HCT116 (cell line): ENCODE data around the gene SGIP1. TPM values are rescaled to one million over a fixed set of nuclear protein-coding genes. Genes with fewer than 3 reads are reported as not detected.

ENCODE experiments used
- ATAC-seq: fragments of 200-7000 bp; cut with Tn5 transposase; 2 replicates; pipeline ENCODE4 v1.9.1; 2020; ENCODE audit warnings: mild to moderate bottlenecking, moderate library complexity
- BruUV-seq: library from RNA; stranded (reverse); fragments of 400-500 nt; replicated peaks from 2 replicates; lab custom pipeline; 2021; lab: Mats Ljungman, UMichigan
- CTCF ChIA-PET: fragments of 300-600 bp; sonication (Branson Sonifier 250); formaldehyde crosslinking; loops from one replicate; lab custom pipeline; 2021; ENCODE audit warnings: antibody characterized with exemption; lab: Charles Lee
- POLR2A ChIA-PET: fragments of 300-600, 350-600 bp; sonication (Branson Sonifier 250); formaldehyde crosslinking; loops from one replicate; lab custom pipeline; 2021; ENCODE audit warnings: antibody characterized with exemption; lab: Charles Lee
- RAD21 ChIA-PET, 2 experiments: fragments of 300-600 bp; sonication (Branson Sonifier 250); formaldehyde crosslinking; loops; one replicate each; lab custom pipeline; 2023; ENCODE audit warnings: low total read pairs in 2 of 2; ENCODE audit not compliant: uncharacterized antibody in 2 of 2, unreplicated experiment in 2 of 2, low non-redundant PET in 1 of 2; lab: Charles Lee
- DNase-seq: peaks from one replicate; pipeline ENCODE4 v3.0.0-alpha.2; 2010; ENCODE audit warnings: low read depth, low spot score
- H2AFZ ChIP-seq: fragments of 200-600 bp; shearing (Covaris generic), sonication (generic); 2 replicates; pipeline ENCODE4 v1.6.1; 2017; ENCODE audit warnings: low read depth, mixed run types, mixed read lengths, antibody characterized with exemption, low read length; ENCODE audit not compliant: poor library complexity, severe bottlenecking
- H3K27ac ChIP-seq: 2 replicates; pipeline ENCODE4 v1.5.1; 2012; ENCODE audit warnings: low read depth, low read length
- H3K27me3 ChIP-seq: fragments of 200-600 bp; sonication (generic); 2 replicates; pipeline ENCODE4 v1.6.1; 2016; ENCODE audit warnings: mixed run types, low read length, mixed read lengths; ENCODE audit not compliant: insufficient read depth
- H3K36me3 ChIP-seq, 2 experiments: fragments of 200-500 bp in 1 of 2; fragments of 200-600 bp in 1 of 2; sonication (Bioruptor generic) in 1 of 2; sonication (generic) in 1 of 2; 2 replicates each; pipeline versions ENCODE4 v1.5.1 to v1.6.1; 2014 to 2016; ENCODE audit warnings: low read length in 2 of 2, inconsistent platforms in 1 of 2, mixed read lengths in 1 of 2, mixed run types in 1 of 2; ENCODE audit not compliant: insufficient read depth in 2 of 2, control insufficient read depth in 1 of 2
- H3K4me1 ChIP-seq, 2 experiments: fragments of 200-600 bp in 1 of 2; sonication (generic) in 1 of 2; 2 replicates each; pipeline versions ENCODE4 v1.5.1 to v1.6.1; 2012 to 2017; ENCODE audit warnings: low read length in 2 of 2, inconsistent platforms in 1 of 2, mild to moderate bottlenecking in 1 of 2, mixed read lengths in 1 of 2, mixed run types in 1 of 2, moderate library complexity in 1 of 2; ENCODE audit not compliant: insufficient read depth in 2 of 2, control insufficient read depth in 1 of 2
- H3K4me2 ChIP-seq: fragments of 200-600 bp; sonication (generic); 2 replicates; pipeline ENCODE4 v1.6.1; 2017; ENCODE audit warnings: mixed run types, low read length, mixed read lengths
- H3K4me3 ChIP-seq, 2 experiments: fragments of 200-600 bp in 1 of 2; sonication (generic) in 1 of 2; replicated peaks in 1 of 2; 2 replicates each; pipeline ENCODE4 v1.5.1; 2011 to 2016; ENCODE audit warnings: low read length in 2 of 2, control low read depth in 1 of 2, low read depth in 1 of 2, mild to moderate bottlenecking in 1 of 2, mixed read lengths in 1 of 2, mixed run types in 1 of 2
- H3K79me2 ChIP-seq: fragments of 200-600 bp; sonication (generic); 2 replicates; pipeline ENCODE4 v1.6.1; 2017; ENCODE audit warnings: mild to moderate bottlenecking, mixed run types, low read length, moderate library complexity, mixed read lengths; ENCODE audit not compliant: insufficient read depth
- H3K9ac ChIP-seq: fragments of 200-600 bp; sonication (generic); 2 replicates; pipeline ENCODE4 v1.6.1; 2016; ENCODE audit warnings: low read length, mixed read lengths
- H3K9me2 ChIP-seq: fragments of 200-600 bp; sonication (generic), shearing (Covaris generic); 2 replicates; pipeline ENCODE4 v1.6.1; 2017; ENCODE audit warnings: mixed run types, mild to moderate bottlenecking, moderate library complexity; ENCODE audit not compliant: insufficient read depth
- H3K9me3 ChIP-seq, 2 experiments: fragments of 200-500 bp in 1 of 2; fragments of 200-600 bp in 1 of 2; sonication (Bioruptor generic) in 1 of 2; sonication (generic) in 1 of 2; 2 replicates each; pipeline ENCODE4 v1.6.1; 2014 to 2017; ENCODE audit warnings: low read length in 2 of 2, mixed read lengths in 2 of 2, inconsistent platforms in 1 of 2, low read depth in 1 of 2, mild to moderate bottlenecking in 1 of 2, mixed run types in 1 of 2, moderate library complexity in 1 of 2; ENCODE audit not compliant: control insufficient read depth in 1 of 2, insufficient read depth in 1 of 2
- H4K20me1 ChIP-seq: fragments of 200-600 bp; sonication (generic), shearing (Covaris generic); 2 replicates; pipeline ENCODE4 v1.6.1; 2017; ENCODE audit warnings: mixed run types, mild to moderate bottlenecking, moderate library complexity; ENCODE audit not compliant: insufficient read depth
- CBX3 ChIP-seq: IDR thresholded peaks from 2 replicates; pipeline ENCODE4 v1.6.1; 2012; ENCODE audit warnings: low read depth
- CEBPB ChIP-seq: IDR thresholded peaks from 2 replicates; pipeline ENCODE4 v1.6.1; 2012; ENCODE audit warnings: low read depth
- EGR1 ChIP-seq: IDR thresholded peaks from 2 replicates; pipeline ENCODE4 v1.6.1; 2012; ENCODE audit warnings: low read depth
- EZH2 ChIP-seq: fragments of 200-600 bp; sonication (generic); IDR thresholded peaks from 2 replicates; pipeline ENCODE4 v1.6.1; 2017; ENCODE audit warnings: antibody characterized with exemption, mixed run types
- EZH2phosphoT487 ChIP-seq: fragments of 200-600 bp; IDR thresholded peaks from 2 replicates; pipeline ENCODE4 v1.6.1; 2018; ENCODE audit warnings: antibody characterized with exemption, borderline replicate concordance
- FOSL1 ChIP-seq: IDR thresholded peaks from 2 replicates; pipeline ENCODE4 v1.6.1; 2012; ENCODE audit warnings: low read depth
- POLR2A ChIP-seq: IDR thresholded peaks from 2 replicates; pipeline ENCODE4 v1.7.0; 2011; ENCODE audit warnings: borderline replicate concordance; ENCODE audit not compliant: insufficient read depth, insufficient read length; ENCODE audit errors: extremely low read depth
- RAD21 ChIP-seq: IDR thresholded peaks from 2 replicates; pipeline ENCODE4 v1.6.1; 2012; ENCODE audit warnings: low read depth, mild to moderate bottlenecking
- SRF ChIP-seq: IDR thresholded peaks from 2 replicates; pipeline ENCODE4 v1.6.1; 2012; ENCODE audit warnings: low read depth
- YY1 ChIP-seq: IDR thresholded peaks from 2 replicates; pipeline ENCODE4 v1.6.1; 2011; ENCODE audit warnings: low read length, low read depth, moderate library complexity, mild to moderate bottlenecking; ENCODE audit not compliant: insufficient replicate concordance; ENCODE audit errors: extremely low read depth
- intact Hi-C: fragments of 100-400 bp; cut with micrococcal nuclease; formaldehyde crosslinking; loops from 2 replicates; pipeline ENCODE4 v1.10.0; 2022
- total RNA-seq: library from RNA; stranded (reverse); gene quantifications from one replicate; pipeline ENCODE4 v1.2.1, GENCODE V29; 2021; ENCODE audit not compliant: unreplicated experiment
- TF ChIP-seq, protein P1 (sequence below): IDR thresholded peaks from 2 replicates; pipeline ENCODE4 v1.6.1; 2012; ENCODE audit warnings: low read depth
- TF ChIP-seq, protein P2 (sequence below): IDR thresholded peaks from 2 replicates; pipeline ENCODE4 v1.6.1; 2012
- TF ChIP-seq, protein P3 (sequence below), 3 experiments: fragments of 200-600 bp in 1 of 3; sonication (generic) in 1 of 3; IDR thresholded peaks in 2 of 3; conservative IDR thresholded peaks in 1 of 3; 2 replicates each; pipeline ENCODE4 v1.5.1; 2012 to 2017; ENCODE audit warnings: low read depth in 2 of 3, low read length in 2 of 3, antibody characterized with exemption in 1 of 3, borderline replicate concordance in 1 of 3, control low read depth in 1 of 3, mild to moderate bottlenecking in 1 of 3, mixed read lengths in 1 of 3, mixed run types in 1 of 3, moderate library complexity in 1 of 3; ENCODE audit not compliant: insufficient read depth in 1 of 3
- TF ChIP-seq, protein P4 (sequence below): IDR thresholded peaks from 2 replicates; pipeline ENCODE4 v1.6.1; 2012

SGIP1 gene
- total RNA-seq, 1 experiment from 2014 or later = 0.15 TPM

DNA sequence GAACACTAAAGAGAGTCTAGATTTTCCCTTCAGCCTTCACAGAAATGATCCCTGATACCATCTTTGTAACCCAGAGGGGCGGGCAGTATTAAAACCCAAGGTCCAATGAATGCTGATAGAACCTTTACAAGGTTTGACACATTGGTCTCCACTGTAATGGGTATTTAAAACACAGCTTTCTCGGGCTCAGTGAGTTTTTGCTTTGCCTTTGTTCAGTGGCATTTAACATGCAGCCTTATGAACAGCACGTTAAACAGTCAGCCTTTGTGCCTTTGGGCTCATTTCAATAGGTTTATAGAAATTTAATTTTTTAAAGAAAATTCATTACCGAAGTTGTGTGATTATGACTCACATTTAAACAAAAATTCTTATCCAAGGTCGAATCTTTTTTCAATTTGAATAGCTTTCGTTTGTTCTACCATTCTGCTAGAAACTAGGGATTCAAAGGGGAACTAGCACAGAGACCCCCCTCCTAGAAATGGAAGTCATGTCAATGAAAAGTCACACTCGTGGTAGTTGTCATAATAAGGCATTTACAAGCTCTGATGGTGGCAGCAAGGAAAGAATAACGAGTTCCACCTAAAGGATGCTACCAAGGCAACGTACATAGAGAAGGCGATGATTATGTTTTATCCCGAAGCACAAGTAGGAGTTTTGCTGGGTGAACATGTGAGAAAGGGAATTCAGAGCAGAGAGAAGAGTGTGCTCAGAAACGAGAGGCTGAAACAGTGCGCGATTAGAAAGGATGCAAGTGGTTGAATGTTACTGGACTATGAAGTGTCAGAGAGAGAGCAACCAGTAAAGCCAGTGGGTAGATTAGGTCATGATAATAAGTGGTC is 66.2 kb downstream of the SGIP1 start:
- ChIA-PET CTCF (no interaction called here), POLR2A (no interaction called here)
- Histone ChIP-seq H3K9me3 (no peaks in the 10 kb centered on the region), H2AFZ (no peak overlapping the region), H3K27me3 (no peaks in the 10 kb centered on the region), H3K9ac (no peak overlapping the region)
- no peak for DNase-seq
- TF ChIP-seq YY1 (no peak), RAD21 (no peak), EZH2phosphoT487 (no peak), FOSL1 (no peak), SRF (no peak), POLR2A (no peak), CEBPB (no peak), EZH2 (no peak), CBX3 (no peak), EGR1 (no peak)
- TF ChIP-seq, protein P1, sequence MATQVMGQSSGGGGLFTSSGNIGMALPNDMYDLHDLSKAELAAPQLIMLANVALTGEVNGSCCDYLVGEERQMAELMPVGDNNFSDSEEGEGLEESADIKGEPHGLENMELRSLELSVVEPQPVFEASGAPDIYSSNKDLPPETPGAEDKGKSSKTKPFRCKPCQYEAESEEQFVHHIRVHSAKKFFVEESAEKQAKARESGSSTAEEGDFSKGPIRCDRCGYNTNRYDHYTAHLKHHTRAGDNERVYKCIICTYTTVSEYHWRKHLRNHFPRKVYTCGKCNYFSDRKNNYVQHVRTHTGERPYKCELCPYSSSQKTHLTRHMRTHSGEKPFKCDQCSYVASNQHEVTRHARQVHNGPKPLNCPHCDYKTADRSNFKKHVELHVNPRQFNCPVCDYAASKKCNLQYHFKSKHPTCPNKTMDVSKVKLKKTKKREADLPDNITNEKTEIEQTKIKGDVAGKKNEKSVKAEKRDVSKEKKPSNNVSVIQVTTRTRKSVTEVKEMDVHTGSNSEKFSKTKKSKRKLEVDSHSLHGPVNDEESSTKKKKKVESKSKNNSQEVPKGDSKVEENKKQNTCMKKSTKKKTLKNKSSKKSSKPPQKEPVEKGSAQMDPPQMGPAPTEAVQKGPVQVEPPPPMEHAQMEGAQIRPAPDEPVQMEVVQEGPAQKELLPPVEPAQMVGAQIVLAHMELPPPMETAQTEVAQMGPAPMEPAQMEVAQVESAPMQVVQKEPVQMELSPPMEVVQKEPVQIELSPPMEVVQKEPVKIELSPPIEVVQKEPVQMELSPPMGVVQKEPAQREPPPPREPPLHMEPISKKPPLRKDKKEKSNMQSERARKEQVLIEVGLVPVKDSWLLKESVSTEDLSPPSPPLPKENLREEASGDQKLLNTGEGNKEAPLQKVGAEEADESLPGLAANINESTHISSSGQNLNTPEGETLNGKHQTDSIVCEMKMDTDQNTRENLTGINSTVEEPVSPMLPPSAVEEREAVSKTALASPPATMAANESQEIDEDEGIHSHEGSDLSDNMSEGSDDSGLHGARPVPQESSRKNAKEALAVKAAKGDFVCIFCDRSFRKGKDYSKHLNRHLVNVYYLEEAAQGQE = no peak
- TF ChIP-seq, protein P2, sequence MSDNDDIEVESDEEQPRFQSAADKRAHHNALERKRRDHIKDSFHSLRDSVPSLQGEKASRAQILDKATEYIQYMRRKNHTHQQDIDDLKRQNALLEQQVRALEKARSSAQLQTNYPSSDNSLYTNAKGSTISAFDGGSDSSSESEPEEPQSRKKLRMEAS = no peak
- TF ChIP-seq, protein P3, sequence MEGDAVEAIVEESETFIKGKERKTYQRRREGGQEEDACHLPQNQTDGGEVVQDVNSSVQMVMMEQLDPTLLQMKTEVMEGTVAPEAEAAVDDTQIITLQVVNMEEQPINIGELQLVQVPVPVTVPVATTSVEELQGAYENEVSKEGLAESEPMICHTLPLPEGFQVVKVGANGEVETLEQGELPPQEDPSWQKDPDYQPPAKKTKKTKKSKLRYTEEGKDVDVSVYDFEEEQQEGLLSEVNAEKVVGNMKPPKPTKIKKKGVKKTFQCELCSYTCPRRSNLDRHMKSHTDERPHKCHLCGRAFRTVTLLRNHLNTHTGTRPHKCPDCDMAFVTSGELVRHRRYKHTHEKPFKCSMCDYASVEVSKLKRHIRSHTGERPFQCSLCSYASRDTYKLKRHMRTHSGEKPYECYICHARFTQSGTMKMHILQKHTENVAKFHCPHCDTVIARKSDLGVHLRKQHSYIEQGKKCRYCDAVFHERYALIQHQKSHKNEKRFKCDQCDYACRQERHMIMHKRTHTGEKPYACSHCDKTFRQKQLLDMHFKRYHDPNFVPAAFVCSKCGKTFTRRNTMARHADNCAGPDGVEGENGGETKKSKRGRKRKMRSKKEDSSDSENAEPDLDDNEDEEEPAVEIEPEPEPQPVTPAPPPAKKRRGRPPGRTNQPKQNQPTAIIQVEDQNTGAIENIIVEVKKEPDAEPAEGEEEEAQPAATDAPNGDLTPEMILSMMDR (IDR thresholded peaks at IDR 0.05 in 2 of 3, conservative IDR thresholded peaks at IDR 0.05 in 1 of 3; ENCODE audit: borderline replicate concordance in 1 of 3, insufficient read depth in 1 of 3, low read depth in 2 of 3, low read length in 2 of 3) = no peak
- TF ChIP-seq, protein P4, sequence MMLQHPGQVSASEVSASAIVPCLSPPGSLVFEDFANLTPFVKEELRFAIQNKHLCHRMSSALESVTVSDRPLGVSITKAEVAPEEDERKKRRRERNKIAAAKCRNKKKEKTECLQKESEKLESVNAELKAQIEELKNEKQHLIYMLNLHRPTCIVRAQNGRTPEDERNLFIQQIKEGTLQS = no peak
- TF ChIP-seq, all 23 proteins: peak for 0
- Histone ChIP-seq H3K79me2 (no peaks in the 10 kb centered on the region), H3K4me2 (no peak overlapping the region), H3K4me1 (peaks cover 0 to 12% of the 10 kb centered on the region in 2 experiments; a peak in 2 of 4 replicates), H3K4me3 (no peak overlapping the region), H3K9me2 (no peaks in the 10 kb centered on the region), H3K27ac (no peak overlapping the region), H4K20me1 (no peaks in the 10 kb centered on the region), H3K36me3 (no peaks in the 10 kb centered on the region)
- BruUV-seq = no TSS peak
- intact Hi-C loops = no loop called here
- RAD21 ChIA-PET = interaction anchor here in 1 of 2 experiments (0.6 kb wide), 1 partner anchor 54 kb away, joined by 6 read pairs; no protein-coding TSS in a partner anchor
- no peak for ATAC-seq
